Measurements from ENCODE around the gene CHL1.

The CHL1 gene

GRCh38 chr3:440826-441225 is 244.3 kb downstream of the CHL1 start:
- TF ChIP-seq POU2F2 (IDR thresholded peaks at IDR 0.05; ENCODE audit: low read depth, low read length) (no peak), POLR2A (IDR thresholded peaks at IDR 0.05; ENCODE audit: low read depth, low read length) (no peak), TAF1 (IDR thresholded peaks at IDR 0.05; ENCODE audit: low read depth, low read length) (no peak), SPI1 (IDR thresholded peaks at IDR 0.05; ENCODE audit: low read depth, low read length) (no peak), POLR2AphosphoS5 (IDR thresholded peaks at IDR 0.05; ENCODE audit: low read depth, low read length) (no peak), PAX5 (IDR thresholded peaks at IDR 0.05; ENCODE audit: insufficient read depth, low read length, severe bottlenecking) (no peak)
- DNase-seq (ENCODE audit: insufficient read length, low spot score), result no peak
- no peak for FAIRE-seq

- no peak for DNase-seq (ENCODE audit: insufficient read length, low spot score)
- no peak for TF ChIP-seq POU2F2 (IDR thresholded peaks at IDR 0.05; ENCODE audit: low read depth, low read length)
- no peak for TF ChIP-seq PAX5 (IDR thresholded peaks at IDR 0.05; ENCODE audit: insufficient read depth, low read length, severe bottlenecking)
- TF ChIP-seq POLR2AphosphoS5 (IDR thresholded peaks at IDR 0.05; ENCODE audit: low read depth, low read length), result no peak
- TF ChIP-seq SPI1 (IDR thresholded peaks at IDR 0.05; ENCODE audit: low read depth, low read length), result no peak
- TF ChIP-seq POLR2A (IDR thresholded peaks at IDR 0.05; ENCODE audit: low read depth, low read length), result no peak
- no peak for TF ChIP-seq TAF1 (IDR thresholded peaks at IDR 0.05; ENCODE audit: low read depth, low read length)
- no peak for FAIRE-seq
These were observed 249.4 kb downstream of the CHL1 start for GRCh38 chr3:445960-446359.

GRCh38 chr3:447671-448070 is 251.1 kb downstream of the CHL1 start:
- no peak for DNase-seq (ENCODE audit: insufficient read length, low spot score)
- no peak for FAIRE-seq
- TF ChIP-seq POLR2AphosphoS5 (IDR thresholded peaks at IDR 0.05; ENCODE audit: low read depth, low read length) (no peak), SPI1 (IDR thresholded peaks at IDR 0.05; ENCODE audit: low read depth, low read length) (no peak), PAX5 (IDR thresholded peaks at IDR 0.05; ENCODE audit: insufficient read depth, low read length, severe bottlenecking) (no peak), POLR2A (IDR thresholded peaks at IDR 0.05; ENCODE audit: low read depth, low read length) (no peak), TAF1 (IDR thresholded peaks at IDR 0.05; ENCODE audit: low read depth, low read length) (no peak), POU2F2 (IDR thresholded peaks at IDR 0.05; ENCODE audit: low read depth, low read length) (no peak)

- no peak for TF ChIP-seq POLR2A (IDR thresholded peaks at IDR 0.05; ENCODE audit: low read depth, low read length)
- TF ChIP-seq POU2F2 (IDR thresholded peaks at IDR 0.05; ENCODE audit: low read depth, low read length), result no peak
- TF ChIP-seq POLR2AphosphoS5 (IDR thresholded peaks at IDR 0.05; ENCODE audit: low read depth, low read length), result no peak
- no peak for TF ChIP-seq SPI1 (IDR thresholded peaks at IDR 0.05; ENCODE audit: low read depth, low read length)
- TF ChIP-seq TAF1 (IDR thresholded peaks at IDR 0.05; ENCODE audit: low read depth, low read length), result no peak
- no peak for TF ChIP-seq PAX5 (IDR thresholded peaks at IDR 0.05; ENCODE audit: insufficient read depth, low read length, severe bottlenecking)
- FAIRE-seq, result no peak
These were observed 253.1 kb downstream of the CHL1 start for GRCh38 chr3:449711-450110.

GRCh38 chr3:452221-452620 is 255.7 kb downstream of the CHL1 start:
- no peak for TF ChIP-seq POLR2AphosphoS5 (IDR thresholded peaks at IDR 0.05; ENCODE audit: low read depth, low read length)
- TF ChIP-seq POU2F2 (IDR thresholded peaks at IDR 0.05; ENCODE audit: low read depth, low read length), result no peak
- no peak for TF ChIP-seq PAX5 (IDR thresholded peaks at IDR 0.05; ENCODE audit: insufficient read depth, low read length, severe bottlenecking)
- TF ChIP-seq TAF1 (IDR thresholded peaks at IDR 0.05; ENCODE audit: low read depth, low read length), result no peak
- TF ChIP-seq POLR2A (IDR thresholded peaks at IDR 0.05; ENCODE audit: low read depth, low read length), result no peak
- no peak for TF ChIP-seq SPI1 (IDR thresholded peaks at IDR 0.05; ENCODE audit: low read depth, low read length)
- no peak for FAIRE-seq

More at GRCh38 chr3:449711-450110, 253.1 kb downstream of the CHL1 start:
- no peak for DNase-seq (ENCODE audit: insufficient read length, low spot score)

GRCh38 chr3:453106-453505 is 256.5 kb downstream of the CHL1 start:
- TF ChIP-seq SPI1 (IDR thresholded peaks at IDR 0.05; ENCODE audit: low read depth, low read length) (no peak), POLR2A (IDR thresholded peaks at IDR 0.05; ENCODE audit: low read depth, low read length) (no peak), PAX5 (IDR thresholded peaks at IDR 0.05; ENCODE audit: insufficient read depth, low read length, severe bottlenecking) (no peak), POLR2AphosphoS5 (IDR thresholded peaks at IDR 0.05; ENCODE audit: low read depth, low read length) (no peak), TAF1 (IDR thresholded peaks at IDR 0.05; ENCODE audit: low read depth, low read length) (no peak), POU2F2 (IDR thresholded peaks at IDR 0.05; ENCODE audit: low read depth, low read length) (no peak)

More at GRCh38 chr3:452221-452620, 255.7 kb downstream of the CHL1 start:
- DNase-seq (ENCODE audit: insufficient read length, low spot score), result no peak

GRCh38 chr3:454986-455385 is 258.4 kb downstream of the CHL1 start:
- FAIRE-seq (no peak), DNase-seq (ENCODE audit: insufficient read length, low spot score) (no peak)
- TF ChIP-seq TAF1 (IDR thresholded peaks at IDR 0.05; ENCODE audit: low read depth, low read length) (no peak), POU2F2 (IDR thresholded peaks at IDR 0.05; ENCODE audit: low read depth, low read length) (no peak), PAX5 (IDR thresholded peaks at IDR 0.05; ENCODE audit: insufficient read depth, low read length, severe bottlenecking) (no peak), POLR2A (IDR thresholded peaks at IDR 0.05; ENCODE audit: low read depth, low read length) (no peak), SPI1 (IDR thresholded peaks at IDR 0.05; ENCODE audit: low read depth, low read length) (no peak), POLR2AphosphoS5 (IDR thresholded peaks at IDR 0.05; ENCODE audit: low read depth, low read length) (no peak)

More at GRCh38 chr3:453106-453505, 256.5 kb downstream of the CHL1 start:
- FAIRE-seq (no peak), DNase-seq (ENCODE audit: insufficient read length, low spot score) (no peak)

- TF ChIP-seq SPI1 (IDR thresholded peaks at IDR 0.05; ENCODE audit: low read depth, low read length) (no peak), POLR2AphosphoS5 (IDR thresholded peaks at IDR 0.05; ENCODE audit: low read depth, low read length) (no peak), POU2F2 (IDR thresholded peaks at IDR 0.05; ENCODE audit: low read depth, low read length) (no peak), TAF1 (IDR thresholded peaks at IDR 0.05; ENCODE audit: low read depth, low read length) (no peak), PAX5 (IDR thresholded peaks at IDR 0.05; ENCODE audit: insufficient read depth, low read length, severe bottlenecking) (no peak), POLR2A (IDR thresholded peaks at IDR 0.05; ENCODE audit: low read depth, low read length) (no peak)
- FAIRE-seq (no peak), DNase-seq (ENCODE audit: insufficient read length, low spot score) (no peak)
These were observed 261.6 kb downstream of the CHL1 start for GRCh38 chr3:458124-458523.

GRCh38 chr3:458653-459310 is 262.2 kb downstream of the CHL1 start:
- FAIRE-seq (no peak), DNase-seq (ENCODE audit: insufficient read length, low spot score) (no peak)
- TF ChIP-seq POLR2AphosphoS5 (IDR thresholded peaks at IDR 0.05; ENCODE audit: low read depth, low read length) (no peak), SPI1 (IDR thresholded peaks at IDR 0.05; ENCODE audit: low read depth, low read length) (no peak), POLR2A (IDR thresholded peaks at IDR 0.05; ENCODE audit: low read depth, low read length) (no peak), PAX5 (IDR thresholded peaks at IDR 0.05; ENCODE audit: insufficient read depth, low read length, severe bottlenecking) (no peak), POU2F2 (IDR thresholded peaks at IDR 0.05; ENCODE audit: low read depth, low read length) (no peak), TAF1 (IDR thresholded peaks at IDR 0.05; ENCODE audit: low read depth, low read length) (no peak)

Data from GM12891 (cell line).